HG03066 (cell line): ENCODE data around the gene LMNA.
A peak's percentile ranks its signal among the peaks of the same experiment; 100 is the strongest.

ENCODE experiments used
- ATAC-seq: cut with Tn5 transposase; IDR thresholded peaks from one replicate; pipeline ENCODE4 v1.9.1; 2021; ENCODE audit warnings: low read depth; ENCODE audit not compliant: unreplicated experiment

LMNA gene

GRCh38 chr1:156135930-156136871 is 21.7 kb downstream of the LMNA start:
- no peak for ATAC-seq

GRCh38 chr1:156136970-156137483 is 22.5 kb downstream of the LMNA start:
- ATAC-seq = no peak

- no peak for ATAC-seq
Measured at GRCh38 chr1:156138458-156138867, 24.0 kb downstream of the LMNA start.

- no peak for ATAC-seq
Measured at GRCh38 chr1:156140879-156141707, 26.6 kb downstream of the LMNA start.

GRCh38 chr1:156143765-156144489 is 29.4 kb downstream of the LMNA start:
- no peak for ATAC-seq

- ATAC-seq = no peak
Measured at GRCh38 chr1:156144742-156145141, 30.2 kb downstream of the LMNA start.

GRCh38 chr1:156145650-156146019 is 31.1 kb downstream of the LMNA start:
- no peak for ATAC-seq

- ATAC-seq = no peak
Measured at GRCh38 chr1:156146020-156146768, 31.7 kb downstream of the LMNA start.

GRCh38 chr1:156146769-156147405 is 32.4 kb downstream of the LMNA start:
- no peak for ATAC-seq

GRCh38 chr1:156148216-156148615 is 33.7 kb downstream of the LMNA start:
- ATAC-seq = no peak

GRCh38 chr1:156149374-156150332 is 35.1 kb downstream of the LMNA start:
- peak; percentile 43 for ATAC-seq

- no peak for ATAC-seq
Measured at GRCh38 chr1:156150333-156151011, 36.0 kb downstream of the LMNA start.

- ATAC-seq = no peak
Measured at GRCh38 chr1:156151093-156151688, 36.7 kb downstream of the LMNA start.

- ATAC-seq = no peak
Measured at GRCh38 chr1:156152628-156153027, 38.1 kb downstream of the LMNA start.

GRCh38 chr1:156153362-156153761 is 38.9 kb downstream of the LMNA start, which contains the start of gene SEMA4A:
TSS of gene SEMA4A (plus strand) at chr1:156153585. CDS start at chr1:156154579, 994 bp downstream.
- no peak for ATAC-seq

- ATAC-seq = peak; percentile 49
Measured at GRCh38 chr1:156154317-156154749, 39.8 kb downstream of the LMNA start.
